SKM-1 treated with dmso at 0.1 percent for 144 hours (cell line): ENCODE data around the gene ATP6V1E1.

ENCODE experiments used
- DNase-seq: peaks from one replicate; lab custom pipeline; 2025; ENCODE audit not compliant: unreplicated experiment; lab: John Stamatoyannopoulos, UW

The ATP6V1E1 gene

GRCh38 chr22:17548756-17549035 is 79.9 kb downstream of the ATP6V1E1 start:
- DNase-seq: no peak

DNA sequence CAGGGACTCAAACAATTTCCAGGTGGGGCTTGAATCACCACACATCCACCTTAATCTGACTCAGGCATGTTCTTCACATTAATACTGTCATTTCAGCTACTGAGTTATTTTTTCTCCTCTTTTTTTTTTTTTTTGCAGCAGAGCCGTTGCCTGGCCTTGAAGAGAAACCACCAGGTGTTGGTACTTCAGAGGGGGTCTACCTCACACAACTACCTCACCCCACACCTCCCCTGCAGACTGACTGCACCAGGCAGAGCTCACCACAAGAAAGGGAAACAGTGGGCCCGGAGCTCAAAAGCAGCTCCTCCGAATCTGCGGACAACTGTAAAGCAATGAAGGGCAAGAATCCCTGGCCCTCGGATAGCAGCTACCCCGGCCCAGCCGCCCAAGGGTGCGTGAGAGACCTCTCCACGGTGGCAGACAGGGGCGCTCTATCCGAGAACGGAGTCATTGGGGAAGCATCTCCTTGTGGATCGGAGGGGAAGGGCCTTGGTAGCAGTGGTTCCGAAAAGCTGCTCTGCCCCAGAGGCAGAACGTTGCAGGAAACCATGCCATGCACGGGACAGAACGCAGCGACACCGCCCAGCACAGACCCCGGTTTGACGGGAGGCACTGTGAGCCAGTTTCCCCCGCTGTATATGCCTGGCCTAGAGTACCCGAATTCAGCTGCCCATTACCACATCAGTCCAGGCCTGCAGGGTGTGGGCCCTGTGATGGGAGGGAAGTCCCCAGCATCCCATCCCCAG is 80.4 kb downstream of the ATP6V1E1 start:
- no peak for DNase-seq

DNA sequence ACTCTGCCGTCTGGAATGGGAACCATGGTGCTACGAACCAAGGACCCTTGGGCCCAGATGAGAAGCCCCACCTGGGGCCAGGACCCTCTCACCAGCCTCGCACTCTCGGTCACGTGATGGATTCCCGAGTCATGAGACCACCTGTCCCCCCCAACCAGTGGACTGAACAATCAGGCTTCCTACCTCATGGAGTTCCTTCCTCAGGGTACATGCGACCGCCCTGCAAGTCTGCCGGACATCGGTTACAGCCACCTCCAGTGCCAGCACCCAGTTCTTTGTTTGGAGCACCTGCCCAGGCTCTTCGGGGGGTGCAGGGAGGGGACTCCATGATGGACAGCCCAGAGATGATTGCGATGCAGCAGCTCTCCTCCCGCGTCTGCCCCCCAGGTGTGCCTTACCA is 86.1 kb downstream of the ATP6V1E1 start:
- DNase-seq: no peak
